NOMO-1 (cell line): ENCODE results near the gene KDM4B.

Experiments used
- DNase-seq, 2 experiments: peaks; one replicate each; lab custom pipeline; 2025; ENCODE audit not compliant: unreplicated experiment in 2 of 2; lab: John Stamatoyannopoulos, UW

The KDM4B gene

GRCh38 chr19:5066768-5067167 is 97.9 kb downstream of the KDM4B start:
- no peak for DNase-seq

DNA sequence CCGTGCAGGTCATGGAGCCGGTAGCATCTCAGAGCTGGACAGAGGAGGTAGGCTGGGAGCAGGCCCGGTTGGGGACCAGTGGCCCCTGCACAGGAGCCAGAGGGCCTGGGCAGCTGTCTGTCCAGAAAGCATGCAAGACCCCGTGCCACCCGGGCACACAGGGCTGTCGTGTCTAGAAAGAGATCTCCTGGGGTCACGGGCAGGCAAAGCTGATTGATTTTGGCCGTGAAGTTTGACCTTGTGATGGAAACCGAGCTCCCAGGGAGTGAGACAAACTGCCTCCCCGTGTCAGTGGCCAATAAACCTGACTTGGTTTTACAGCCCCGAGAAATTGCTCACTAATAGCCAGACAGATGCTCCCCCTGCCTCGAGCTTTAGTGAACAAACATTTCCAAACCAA is 98.8 kb downstream of the KDM4B start:
- no peak for DNase-seq

GRCh38 chr19:5068233-5069072 is 99.5 kb downstream of the KDM4B start:
- DNase-seq: no peak

GRCh38 chr19:5070331-5070730 is 101.4 kb downstream of the KDM4B start:
- no peak for DNase-seq

DNA sequence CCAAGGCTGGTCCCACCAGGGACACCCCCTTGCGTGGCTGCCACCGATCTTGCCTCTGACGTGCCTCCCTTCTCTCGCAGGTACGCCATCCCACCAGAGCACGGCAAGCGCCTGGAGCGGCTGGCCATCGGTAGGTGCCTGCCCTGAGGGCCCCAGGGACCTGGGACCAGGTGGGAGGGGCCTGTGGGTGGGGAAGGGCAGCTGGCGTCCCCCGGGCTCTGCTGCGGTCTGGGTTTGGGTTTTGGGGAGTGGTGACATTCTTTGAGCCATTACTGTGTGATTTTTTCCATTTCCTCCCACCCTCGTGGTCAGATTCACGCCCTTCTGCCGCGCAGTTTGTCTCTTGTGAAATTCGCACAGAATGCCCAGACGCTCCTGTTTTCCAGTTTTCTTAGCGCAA is 102.0 kb downstream of the KDM4B start:
- DNase-seq: no peak

DNA sequence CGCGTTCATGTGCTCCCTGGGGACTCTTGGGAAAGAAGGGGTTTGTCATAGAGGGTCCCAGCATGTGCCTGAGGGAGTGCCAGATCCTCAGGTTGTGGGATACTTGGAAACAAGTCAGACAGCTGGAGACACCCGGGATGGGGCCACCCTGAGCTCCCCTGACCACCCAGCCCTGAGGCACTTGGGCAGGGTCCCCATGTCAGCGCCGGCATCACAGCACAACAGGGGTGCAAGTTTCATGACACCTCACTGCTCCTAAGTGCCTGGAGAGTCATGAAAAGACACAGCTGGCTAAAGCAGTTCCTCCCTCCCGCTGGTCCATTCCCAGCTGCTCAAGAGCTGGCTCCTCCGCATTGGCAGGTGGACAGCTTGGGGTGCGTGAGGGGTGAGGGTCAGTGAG is 102.7 kb downstream of the KDM4B start:
- no peak for DNase-seq

DNA sequence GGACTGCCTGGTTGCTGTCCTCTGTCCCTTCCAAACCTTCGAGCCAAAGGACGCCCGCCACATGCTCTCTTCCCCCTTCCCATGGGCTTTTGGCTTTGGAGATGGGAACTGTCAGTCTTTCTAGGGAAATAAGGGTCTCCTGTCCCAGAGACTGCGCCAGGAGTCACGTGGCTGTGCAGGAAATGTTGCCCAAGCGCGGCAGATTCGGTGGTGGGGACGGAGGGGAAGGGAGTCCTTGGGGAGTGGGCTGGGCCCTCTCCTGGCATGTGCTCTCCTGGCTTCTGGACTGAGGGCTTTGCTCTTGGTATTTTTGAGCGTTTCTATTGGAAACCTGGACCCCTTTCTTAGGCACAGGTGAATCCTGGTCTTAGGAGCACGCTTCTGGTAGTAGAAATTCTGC is 103.2 kb downstream of the KDM4B start:
- DNase-seq: no peak

- DNase-seq: no peak
Measured at GRCh38 chr19:5073153-5073844, 104.4 kb downstream of the KDM4B start.

GRCh38 chr19:5074407-5074806 is 105.5 kb downstream of the KDM4B start:
- peak; percentile 85 to 86 for DNase-seq

DNA sequence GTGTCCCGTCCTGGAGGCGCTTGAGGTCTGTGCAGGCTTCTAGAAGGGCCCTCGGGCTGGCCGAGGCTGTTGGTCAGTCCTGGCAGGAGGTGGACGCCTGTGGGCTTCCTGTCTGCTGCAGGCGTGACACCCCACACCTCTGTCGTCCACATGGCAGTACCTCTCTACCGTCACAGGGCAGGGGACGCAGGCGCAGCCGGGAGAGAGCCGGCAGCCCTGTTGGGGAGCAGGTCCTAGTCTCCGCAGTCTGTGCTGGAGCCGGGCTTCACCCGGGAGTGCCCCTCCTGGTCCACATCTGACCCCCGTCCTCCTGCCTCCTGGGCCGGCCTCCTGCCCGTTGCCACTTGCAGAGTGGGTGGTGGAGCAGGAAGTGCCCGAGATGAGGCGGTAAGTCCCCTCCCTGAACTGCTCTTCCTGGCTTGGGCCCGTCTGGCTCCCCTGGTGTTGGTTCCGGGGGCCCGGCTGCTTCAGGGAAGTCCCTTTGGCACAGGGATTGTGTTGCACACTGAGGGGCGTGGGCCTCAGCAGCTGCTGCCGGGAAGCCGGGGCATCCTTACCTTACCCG is 106.0 kb downstream of the KDM4B start:
- no peak for DNase-seq

- no peak for DNase-seq
Measured at GRCh38 chr19:5075597-5075996, 106.7 kb downstream of the KDM4B start.

DNA sequence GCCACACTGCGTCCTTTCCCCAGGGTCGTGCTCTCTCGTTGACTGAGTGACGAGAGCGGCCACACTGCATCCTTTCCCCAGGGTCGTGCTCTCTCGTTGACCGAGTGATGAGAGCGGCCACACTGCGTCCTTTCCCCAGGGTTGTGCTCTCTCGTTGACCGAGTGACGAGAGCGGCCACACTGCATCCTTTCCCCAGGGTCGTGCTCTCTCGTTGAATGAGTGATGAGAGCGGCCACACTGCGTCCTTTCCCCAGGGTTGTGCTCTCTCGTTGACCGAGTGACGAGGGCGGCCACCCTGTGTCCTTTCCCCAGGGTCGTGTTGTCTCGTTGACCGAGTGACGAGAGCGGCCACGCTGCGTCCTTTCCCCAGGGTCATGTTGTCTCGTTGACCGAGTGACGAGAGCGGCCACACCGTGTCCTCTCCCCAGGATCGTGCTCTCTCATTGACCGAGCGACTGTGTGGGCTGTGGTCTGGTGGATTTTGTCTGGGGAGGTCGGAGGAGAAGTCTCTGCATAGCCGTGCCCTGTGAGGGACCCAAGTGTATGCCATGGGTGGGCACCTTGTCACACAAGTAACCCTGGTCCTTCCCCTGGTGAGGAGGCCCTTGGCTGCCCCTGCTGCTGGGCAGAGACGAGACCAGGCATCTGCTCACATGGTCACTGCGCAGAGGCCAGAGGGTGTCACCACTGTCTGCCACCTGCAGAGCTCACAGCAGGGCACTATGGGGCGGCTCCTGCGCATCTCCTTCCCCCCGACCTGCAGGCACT is 107.7 kb downstream of the KDM4B start:
- DNase-seq: no peak

DNA sequence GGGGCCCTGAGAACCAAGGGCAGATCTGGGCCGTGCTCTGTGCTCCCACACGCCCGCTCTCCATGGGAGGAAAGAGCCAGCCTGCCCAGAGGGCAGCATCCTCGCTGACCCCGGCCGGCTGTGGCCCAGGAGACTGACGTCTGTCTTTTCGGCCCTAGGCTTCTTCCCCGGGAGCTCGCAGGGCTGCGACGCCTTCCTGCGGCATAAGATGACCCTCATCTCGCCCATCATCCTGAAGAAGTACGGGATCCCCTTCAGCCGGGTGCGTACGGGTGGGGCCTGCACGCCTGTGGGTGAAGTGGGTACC is 108.2 kb downstream of the KDM4B start:
- no peak for DNase-seq

DNA sequence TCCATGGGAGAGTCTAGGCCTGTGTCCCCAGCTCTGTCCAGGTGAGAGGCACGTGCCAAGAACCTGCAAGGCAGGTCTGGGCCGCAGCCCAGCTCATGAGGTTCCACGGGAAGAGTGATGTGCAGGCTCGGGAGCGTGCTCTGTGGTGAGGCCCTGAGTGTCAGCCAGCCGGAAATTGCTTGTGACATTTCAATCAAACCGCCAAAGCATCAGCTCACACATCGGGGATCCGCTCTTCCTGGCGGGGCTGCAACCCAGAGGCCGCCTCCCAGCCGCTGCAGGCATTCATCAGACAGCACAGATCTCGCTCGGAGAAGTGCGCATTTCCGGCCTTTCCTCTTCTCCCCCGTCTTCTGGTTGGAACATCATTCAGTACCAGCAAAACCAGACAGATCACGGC is 109.3 kb downstream of the KDM4B start:
- DNase-seq: peak; percentile 62 to 82

DNA sequence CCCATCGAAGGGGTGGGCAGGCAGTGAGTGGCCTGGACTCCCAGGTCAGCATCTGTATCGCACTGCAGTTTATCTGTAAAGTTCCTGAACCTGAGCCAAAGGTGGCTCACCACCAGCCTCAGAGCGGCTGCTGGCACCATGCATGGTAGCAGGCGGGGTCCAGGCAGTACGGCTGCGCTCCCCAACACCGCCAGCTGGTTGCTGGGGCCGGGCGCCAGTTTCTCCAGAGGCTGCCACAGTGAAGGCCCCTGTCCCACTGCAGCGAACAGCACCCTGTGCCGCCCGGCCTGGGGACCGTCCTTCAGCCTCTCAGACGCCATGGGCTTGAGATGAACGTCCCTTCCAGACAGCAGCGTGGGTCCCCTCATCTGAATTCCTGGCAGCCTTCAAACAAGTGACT is 109.8 kb downstream of the KDM4B start:
- DNase-seq: no peak

DNA sequence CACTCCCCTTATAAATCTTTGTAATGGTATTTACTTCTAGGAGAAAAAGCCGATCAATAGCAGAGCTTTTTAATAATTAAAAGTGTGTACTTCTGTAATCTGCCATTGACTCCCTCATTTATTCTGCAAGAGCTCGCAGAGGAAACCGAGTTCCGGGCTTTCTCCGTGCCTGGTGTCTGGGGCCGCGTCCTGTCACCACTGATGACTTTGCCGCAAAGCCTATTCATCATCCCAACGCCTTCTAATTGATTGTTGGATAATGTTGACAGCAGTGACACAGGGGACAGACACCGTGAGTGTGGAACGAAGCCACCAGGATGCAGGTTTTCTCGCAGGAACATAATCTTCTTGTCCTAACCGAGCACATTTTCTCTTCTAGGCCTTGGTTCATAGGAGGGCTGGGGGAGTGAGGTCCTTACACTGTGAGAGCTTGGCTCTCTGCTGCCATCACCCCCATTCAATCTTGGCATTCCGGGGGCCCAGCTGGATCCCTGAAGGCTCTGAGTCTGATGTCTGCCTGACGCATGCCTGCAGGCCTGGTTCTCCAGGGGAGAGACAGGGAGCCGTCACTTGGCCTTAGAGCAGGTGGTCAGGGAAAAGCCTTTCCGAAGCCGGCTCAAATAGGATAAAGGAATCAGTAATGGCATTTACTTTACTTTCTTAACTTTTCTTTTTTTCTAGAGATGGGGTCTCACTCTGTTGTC is 110.3 kb downstream of the KDM4B start:
- DNase-seq: no peak

DNA sequence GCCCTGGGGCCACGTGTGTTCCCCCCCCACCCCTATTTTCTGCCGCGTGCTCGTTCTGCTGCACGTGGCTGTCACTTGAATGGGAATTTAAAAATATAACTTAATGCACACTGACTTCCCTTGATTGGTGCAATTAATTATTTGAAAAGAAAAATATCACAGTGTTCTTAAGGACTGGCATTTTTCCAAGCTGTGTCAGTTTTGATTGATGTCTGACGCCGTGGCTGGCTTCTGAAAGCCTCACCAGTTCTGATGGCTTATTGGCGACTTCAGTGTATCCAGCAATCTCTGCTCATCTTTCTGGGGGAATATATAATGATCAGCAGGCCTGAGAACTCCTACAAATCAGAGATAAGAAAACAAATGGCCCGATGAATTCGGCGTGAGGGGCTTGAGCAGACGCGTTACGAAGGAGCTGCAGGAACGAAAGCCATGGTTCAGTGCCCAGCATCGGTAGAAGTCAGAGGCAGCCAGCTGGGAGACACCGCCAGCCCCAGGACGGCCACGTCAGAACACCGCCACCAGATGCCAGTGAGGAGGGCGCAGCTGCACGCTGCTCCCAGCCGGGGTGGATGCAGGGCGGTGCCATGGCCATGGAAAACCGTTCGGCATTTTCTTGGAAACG is 111.2 kb downstream of the KDM4B start:
- no peak for DNase-seq

DNA sequence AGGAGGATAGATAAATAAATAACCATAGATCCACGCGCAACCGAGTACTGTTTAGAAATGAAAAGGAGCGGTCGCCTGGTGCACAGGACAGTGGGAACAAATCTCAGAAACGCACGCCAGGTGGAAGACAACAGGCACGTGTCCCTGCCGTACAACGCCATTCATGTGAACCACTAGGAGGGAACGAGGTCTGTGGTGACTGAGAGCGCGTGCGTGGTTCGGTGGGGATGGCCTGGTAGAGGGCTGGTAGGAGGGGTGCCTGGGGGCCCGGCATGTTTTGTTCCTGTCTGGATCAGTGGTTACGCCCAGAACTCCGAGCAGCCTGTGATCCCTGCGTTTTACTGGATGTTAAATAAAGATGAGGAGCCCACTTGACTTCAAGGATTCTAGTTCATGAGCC is 111.9 kb downstream of the KDM4B start:
- DNase-seq: no peak

GRCh38 chr19:5081443-5082161 is 112.7 kb downstream of the KDM4B start:
- DNase-seq: no peak

- no peak for DNase-seq
Measured at GRCh38 chr19:5083547-5083965, 114.6 kb downstream of the KDM4B start.
